Measurements from ENCODE around the gene HLX.

HLX gene

GRCh38 chr1:220882061-220882891 lies 3.0 kb downstream of the HLX start:
- DNase-seq (ENCODE audit: low read depth in 3 of 3): no peak

- no peak for DNase-seq (ENCODE audit: low read depth in 3 of 3)
Measured at GRCh38 chr1:220884109-220884980, 5.1 kb downstream of the HLX start.

- no peak for DNase-seq (ENCODE audit: low read depth in 3 of 3)
Measured at GRCh38 chr1:220884981-220885918, 6.0 kb downstream of the HLX start.

- DNase-seq (ENCODE audit: low read depth in 3 of 3): no peak
Measured at GRCh38 chr1:220885971-220886370, 6.7 kb downstream of the HLX start.

- no peak for DNase-seq (ENCODE audit: low read depth in 3 of 3)
Measured at GRCh38 chr1:220886470-220887201, 7.4 kb downstream of the HLX start.

GRCh38 chr1:220887202-220887519 lies 7.9 kb downstream of the HLX start:
- no peak for DNase-seq (ENCODE audit: low read depth in 3 of 3)

- DNase-seq (ENCODE audit: low read depth in 3 of 3): no peak
Measured at GRCh38 chr1:220887520-220888416, 8.5 kb downstream of the HLX start.

- DNase-seq (ENCODE audit: low read depth in 3 of 3): no peak
Measured at GRCh38 chr1:220888417-220888986, 9.3 kb downstream of the HLX start.

- DNase-seq (ENCODE audit: low read depth in 3 of 3): no peak
Measured at GRCh38 chr1:220889333-220889732, 10.1 kb downstream of the HLX start.

GRCh38 chr1:220889848-220890287 lies 10.6 kb downstream of the HLX start:
- no peak for DNase-seq (ENCODE audit: low read depth in 3 of 3)

- DNase-seq (ENCODE audit: low read depth in 3 of 3): no peak
Measured at GRCh38 chr1:220890602-220891001, 11.4 kb downstream of the HLX start.

- DNase-seq (ENCODE audit: low read depth in 3 of 3): no peak
Measured at GRCh38 chr1:220891224-220892085, 12.2 kb downstream of the HLX start.

GRCh38 chr1:220892086-220892376 lies 12.8 kb downstream of the HLX start:
- DNase-seq (ENCODE audit: low read depth in 3 of 3): no peak

GRCh38 chr1:220892997-220893700 lies 13.9 kb downstream of the HLX start:
- DNase-seq (ENCODE audit: low read depth in 3 of 3): no peak

GRCh38 chr1:220893701-220894024 lies 14.4 kb downstream of the HLX start:
- DNase-seq (ENCODE audit: low read depth in 3 of 3): no peak

GRCh38 chr1:220894025-220894923 lies 15.0 kb downstream of the HLX start:
- no peak for DNase-seq (ENCODE audit: low read depth in 3 of 3)

GRCh38 chr1:220894924-220895256 lies 15.6 kb downstream of the HLX start:
- no peak for DNase-seq (ENCODE audit: low read depth in 3 of 3)
